Measurements from ENCODE around the gene VDAC2.
"Not testable (repeated sequence)": the region's sequence is repeated elsewhere in the genome, so short reads cannot be mapped to it uniquely, and the experiment has no call there.

Gene VDAC2

GRCh38 chr10:75201793-75202307 lies 8.7 kb upstream of the VDAC2 start:
- DNase-seq, result no peak

- no peak for DNase-seq
Measured at GRCh38 chr10:75202321-75203045, 8.1 kb upstream of the VDAC2 start.

- DNase-seq, result not testable (repeated sequence)
Measured at GRCh38 chr10:75203046-75203620, 7.5 kb upstream of the VDAC2 start.

- no peak for DNase-seq
Measured at GRCh38 chr10:75203724-75204123, 6.9 kb upstream of the VDAC2 start.

- DNase-seq, result no peak
Measured at GRCh38 chr10:75205908-75206307, 4.7 kb upstream of the VDAC2 start.

DNA sequence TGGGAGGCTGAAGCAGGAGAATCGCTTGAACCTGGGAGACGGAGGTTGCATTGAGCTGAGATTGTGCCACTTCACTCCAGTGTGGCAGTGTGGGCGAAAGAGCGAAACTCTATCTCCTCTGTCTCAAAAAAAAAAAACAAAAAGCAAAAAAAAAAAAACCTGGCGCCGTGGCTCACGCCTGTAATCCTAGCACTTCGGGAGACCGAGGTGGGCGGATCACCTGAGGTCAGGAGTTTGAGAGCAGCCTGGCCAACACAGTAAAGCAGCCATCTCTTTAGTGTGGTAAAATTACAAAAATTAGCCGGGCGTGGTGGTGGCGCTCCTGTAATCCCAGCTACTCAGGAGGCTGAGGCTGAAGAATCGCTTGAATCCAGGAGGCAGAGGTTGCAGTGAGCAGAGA lies 4.0 kb upstream of the VDAC2 start:
- not testable (repeated sequence) for DNase-seq

DNA sequence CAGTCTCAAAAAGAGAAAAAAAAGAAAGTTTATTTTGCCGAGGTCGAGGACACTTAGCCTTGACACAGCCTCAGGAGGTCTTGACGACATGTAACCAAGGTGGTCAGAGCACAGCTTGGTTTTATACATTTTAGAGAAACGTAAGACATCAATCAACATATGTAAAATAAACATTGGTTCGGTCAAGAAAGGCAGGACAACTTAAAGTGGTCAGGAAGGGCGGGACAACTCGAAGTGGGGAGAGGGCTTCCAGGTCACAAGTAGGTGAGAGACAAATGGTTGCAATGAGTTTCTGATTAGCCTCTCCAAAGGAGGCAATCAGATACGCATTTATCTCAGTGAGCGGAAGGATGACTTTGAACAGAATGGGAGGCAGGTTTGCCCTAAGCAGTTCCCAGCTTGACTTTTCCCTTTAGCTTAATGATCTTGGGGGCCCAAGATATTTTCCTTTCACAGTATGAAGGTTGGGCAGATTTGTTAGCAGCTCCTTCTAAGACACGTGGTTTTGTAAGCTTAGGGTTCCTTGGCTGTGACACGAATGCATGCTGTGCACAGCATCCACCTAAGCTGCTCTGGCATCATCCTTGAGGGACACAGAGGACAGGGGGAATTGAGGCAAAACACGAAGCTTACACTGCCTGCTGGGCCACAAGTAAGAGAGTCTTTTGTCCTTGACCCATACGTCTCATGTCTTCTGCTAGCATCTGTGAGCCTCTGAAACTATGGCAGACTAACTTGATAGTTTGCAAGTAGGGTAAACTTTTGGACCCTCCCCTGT lies 3.3 kb upstream of the VDAC2 start:
- DNase-seq, result no peak

- DNase-seq, result no peak
Measured at GRCh38 chr10:75207857-75208144, 2.8 kb upstream of the VDAC2 start.

DNA sequence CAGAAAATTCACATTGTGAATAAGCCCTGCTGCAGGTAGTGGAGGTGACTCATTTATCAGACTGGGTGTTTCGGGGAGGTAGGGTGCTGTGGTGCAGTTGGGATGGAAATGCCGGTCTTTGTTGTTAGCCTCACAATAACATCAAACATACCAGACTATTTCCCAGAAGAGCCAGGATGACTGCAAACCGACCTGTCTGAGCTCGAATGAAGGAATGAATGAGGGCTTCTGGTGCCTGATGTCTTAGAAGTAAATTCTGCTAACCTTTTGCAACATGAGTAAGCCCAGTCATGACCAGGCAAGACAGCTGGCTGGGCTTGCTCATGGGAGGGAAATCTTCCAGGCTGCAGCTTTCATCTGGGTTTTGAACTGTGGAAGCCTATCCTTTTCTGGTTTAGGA lies 2.4 kb upstream of the VDAC2 start:
- DNase-seq, result no peak

DNA sequence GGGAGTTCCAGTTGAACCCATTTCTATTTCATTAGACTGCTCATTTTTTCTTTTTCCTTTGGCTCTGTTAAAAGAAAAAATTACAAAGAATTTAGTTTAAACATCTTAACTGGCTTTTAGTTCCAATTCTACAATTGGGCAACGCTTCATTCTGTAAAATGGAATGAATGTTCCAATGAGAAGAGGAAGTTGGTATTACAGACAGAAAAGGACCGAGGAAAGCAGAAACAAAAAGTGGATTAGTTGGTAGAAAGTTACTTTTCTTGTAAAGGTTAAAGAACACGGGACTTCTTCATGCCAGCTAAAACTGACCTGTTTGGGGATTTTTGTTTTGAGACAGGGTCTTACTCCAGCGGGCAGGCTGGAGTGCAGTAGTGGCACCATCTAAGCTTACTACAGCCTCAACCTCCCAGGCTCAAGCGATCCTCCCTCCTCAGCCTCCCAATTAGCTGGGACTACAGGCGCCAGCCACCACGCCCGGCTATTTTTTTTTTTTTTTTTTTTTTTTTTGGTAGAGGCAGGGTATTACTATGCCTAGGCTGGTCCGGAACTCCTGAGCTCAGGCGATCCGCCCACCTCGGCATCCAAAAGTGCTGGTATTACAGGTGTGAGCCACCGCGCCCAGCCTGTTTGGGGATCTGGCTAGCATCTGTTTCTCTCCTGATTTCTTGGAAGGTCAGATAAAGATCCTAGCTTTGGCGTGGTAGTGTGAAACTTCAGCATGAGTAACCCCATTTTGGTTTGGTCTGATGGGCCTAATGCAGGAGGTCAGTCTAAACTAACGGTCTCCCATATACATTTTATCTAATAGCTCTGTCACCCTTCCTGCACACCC lies 1.3 kb upstream of the VDAC2 start:
- no peak for DNase-seq

DNA sequence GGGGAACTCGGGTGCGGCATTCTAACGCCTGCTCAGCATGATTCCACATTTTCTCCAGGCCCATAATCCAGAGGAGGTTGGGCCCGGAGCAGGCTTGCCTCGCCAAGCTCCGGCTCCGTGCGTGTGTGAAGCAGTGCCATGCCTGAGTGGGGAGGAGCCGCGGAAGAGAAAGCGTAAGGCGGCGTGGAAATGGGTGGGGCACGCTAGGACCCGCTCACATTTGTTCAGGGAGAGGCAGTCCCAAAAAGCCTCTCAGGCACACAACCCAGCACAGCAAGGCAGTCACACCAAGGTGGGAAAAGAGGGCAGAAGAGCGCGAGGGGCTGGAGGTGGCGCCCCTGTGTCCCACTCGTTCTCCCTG lies 695 bp upstream of the VDAC2 start:
- peak; percentile 56 for DNase-seq

DNA sequence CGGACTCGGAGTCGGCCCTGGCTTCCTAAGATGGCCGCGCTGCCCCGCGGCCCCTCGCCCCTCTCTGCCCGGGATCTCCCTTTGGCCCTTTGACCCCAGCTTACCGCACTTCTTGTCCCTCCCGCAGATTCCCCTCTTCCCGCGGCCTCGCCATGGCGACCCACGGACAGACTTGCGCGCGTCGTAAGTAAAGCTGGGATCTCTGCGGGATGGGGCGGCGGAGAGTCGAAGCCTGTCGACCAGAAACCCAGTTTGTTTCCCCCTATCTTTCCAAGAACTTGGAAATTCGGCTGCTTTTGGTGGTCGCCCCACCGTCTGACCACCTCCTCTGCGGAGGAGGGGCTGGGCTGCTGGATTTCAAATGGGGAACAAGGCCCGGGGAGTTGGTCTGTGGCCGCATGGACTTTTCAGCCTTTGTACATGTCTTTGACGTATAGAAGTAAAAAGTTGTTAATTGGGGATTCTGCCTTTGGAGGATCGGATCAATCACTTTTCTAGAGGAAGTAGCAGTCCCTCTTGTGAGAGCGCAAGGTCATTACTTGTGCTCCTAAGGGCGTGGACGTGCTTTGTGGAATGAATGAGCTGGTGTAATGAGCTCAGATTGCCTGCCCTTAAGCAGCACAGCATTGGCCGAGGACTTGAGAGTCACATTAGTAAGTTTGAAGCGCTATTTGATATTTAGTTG lies 553 bp downstream of the VDAC2 start:
- no peak for DNase-seq

DNA sequence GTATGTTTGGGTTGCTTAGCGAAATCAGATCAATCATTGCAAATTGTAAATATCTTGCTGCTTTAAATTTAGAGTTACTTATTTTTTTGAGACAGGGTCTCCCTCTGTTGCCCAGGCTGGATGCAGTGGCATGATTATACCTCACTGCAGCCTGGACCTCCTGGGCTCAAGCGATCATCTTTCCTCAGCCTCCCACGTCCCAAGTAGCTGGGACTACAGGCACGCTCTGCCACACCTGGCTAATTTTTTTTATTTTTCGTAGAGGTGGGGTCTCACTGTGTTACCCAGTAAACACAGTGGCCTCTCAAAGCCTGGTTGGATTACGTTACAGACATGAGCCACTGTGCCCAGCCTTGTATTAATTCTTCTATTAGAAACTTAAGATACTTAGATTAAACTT lies 1.7 kb downstream of the VDAC2 start:
- DNase-seq, result no peak

GRCh38 chr10:75220274-75220673 lies 9.7 kb downstream of the VDAC2 start:
- DNase-seq, result no peak

- DNase-seq, result not testable (repeated sequence)
Measured at GRCh38 chr10:75221492-75221891, 10.9 kb downstream of the VDAC2 start.

DNA sequence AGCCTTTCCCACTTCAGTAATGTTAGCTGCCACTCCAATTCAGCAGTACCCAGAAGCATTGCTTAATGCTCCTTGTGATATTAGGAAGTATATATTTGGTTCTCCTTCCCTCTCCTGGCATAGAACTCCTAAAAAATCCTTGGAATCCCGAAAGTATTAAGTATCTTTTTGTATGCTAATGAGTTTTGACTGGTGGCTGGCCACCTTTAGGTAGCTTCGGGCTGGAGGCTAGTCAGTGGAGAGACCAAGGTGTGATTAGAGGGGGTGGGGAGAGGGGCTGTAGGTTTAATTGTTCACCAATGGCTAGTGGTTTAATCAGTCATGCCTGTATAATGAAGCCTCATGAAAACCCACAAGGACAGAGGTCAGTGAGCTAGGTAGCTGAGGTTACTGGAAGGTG lies 12.9 kb downstream of the VDAC2 start:
- DNase-seq, result no peak

- DNase-seq, result no peak
Measured at GRCh38 chr10:75226095-75226494, 15.5 kb downstream of the VDAC2 start.

DNA sequence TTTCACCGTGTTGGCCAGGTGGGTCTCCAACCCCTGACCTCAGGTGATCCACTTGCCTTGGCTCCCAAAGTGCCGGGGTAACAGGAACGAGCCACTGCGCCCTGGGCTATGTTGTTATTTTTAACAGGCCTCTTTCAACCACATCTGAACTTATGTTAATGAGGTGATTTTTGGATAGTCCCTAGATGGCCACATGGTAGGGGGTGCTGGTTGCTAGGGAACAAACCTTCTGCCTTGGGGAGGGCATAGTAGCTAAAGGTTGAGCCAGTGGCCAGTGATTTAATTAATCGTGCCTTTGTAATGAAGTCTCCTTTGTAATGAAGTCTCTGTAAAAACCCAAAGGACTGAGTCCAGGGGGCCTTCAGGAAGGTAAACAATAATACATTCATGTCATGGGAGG lies 16.1 kb downstream of the VDAC2 start:
- no peak for DNase-seq

DNA sequence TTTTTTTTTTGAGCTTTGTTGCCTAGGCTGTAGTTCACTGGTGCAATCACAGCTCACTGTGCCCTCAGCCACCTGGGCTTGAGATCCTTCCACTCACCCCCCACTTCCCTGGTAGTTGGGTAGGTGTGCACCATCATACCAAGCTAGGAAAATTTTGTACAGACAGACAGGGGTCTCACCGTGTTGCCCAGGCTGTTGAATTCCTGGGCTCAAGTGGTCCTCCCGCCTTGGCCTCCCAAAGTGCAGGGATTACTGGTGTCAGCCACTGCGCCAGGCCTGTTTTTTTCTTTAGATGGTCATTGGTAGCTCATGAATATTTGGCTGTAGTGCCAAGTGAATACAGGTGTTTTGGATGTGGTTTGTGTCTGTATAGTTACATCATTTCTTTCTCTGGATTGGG lies 17.7 kb downstream of the VDAC2 start:
- no peak for DNase-seq

DNA sequence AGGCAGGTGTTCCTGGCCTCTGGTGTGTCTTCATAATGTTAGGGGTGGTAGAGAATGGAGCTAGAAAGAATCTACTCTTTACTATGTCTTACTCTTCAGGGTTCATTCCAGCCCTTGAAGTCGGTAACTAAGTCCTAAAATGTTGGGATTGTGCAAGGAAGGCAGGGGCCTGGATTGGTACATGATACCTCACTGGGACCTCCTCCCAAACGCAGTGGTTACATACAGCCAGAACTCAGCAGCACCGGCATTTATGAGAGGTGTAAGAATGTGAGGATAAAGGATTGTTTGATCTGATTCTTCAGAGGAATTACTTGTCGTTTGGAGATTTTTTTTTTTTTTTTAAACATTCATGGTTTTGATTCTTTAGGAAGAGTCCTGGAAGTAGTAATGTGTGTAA lies 18.2 kb downstream of the VDAC2 start:
- no peak for DNase-seq

DNA sequence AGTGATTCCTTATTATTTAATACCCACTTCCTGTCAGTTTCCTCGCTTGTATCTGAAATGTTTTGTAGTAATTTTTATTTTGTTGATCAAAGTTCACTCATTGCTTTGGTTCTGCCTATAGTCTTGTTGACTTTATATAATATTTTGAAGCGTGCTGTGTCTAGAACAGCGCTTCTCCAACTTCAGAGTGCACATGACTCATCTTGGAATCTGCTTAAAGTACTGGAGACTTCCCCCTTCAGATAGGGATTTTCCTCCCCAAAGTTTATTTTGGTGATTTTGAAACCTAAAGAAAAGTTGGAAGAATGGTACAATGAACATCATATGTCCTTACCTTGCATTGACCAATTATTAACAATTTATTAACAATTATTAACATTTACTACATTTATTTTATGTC lies 19.4 kb downstream of the VDAC2 start:
- DNase-seq, result no peak

- peak; percentile 70 for DNase-seq
Measured at GRCh38 chr10:75230600-75231038, 20.0 kb downstream of the VDAC2 start.

Data from NCI-H1694 treated with DMSO at 0.1 percent for 48 hours (cell line).